CD4-positive, alpha-beta T cell treated with Interferon gamma for 1 hour (primary cell): ENCODE data around the gene TARBP1.

Source experiments
- DNase-seq: peaks from one replicate; pipeline ENCODE4 v3.0.0-alpha.2; 2020

Gene TARBP1

GRCh38 chr1:234484218-234484617 lies 5.2 kb upstream of the TARBP1 start:
- DNase-seq = no peak

GRCh38 chr1:234481771-234482170 lies 2.8 kb upstream of the TARBP1 start:
- DNase-seq = no peak

- DNase-seq = no peak
These were observed 887 bp upstream of the TARBP1 start for GRCh38 chr1:234479866-234480265.

GRCh38 chr1:234479310-234479559 lies 256 bp upstream of the TARBP1 start:
- no peak for DNase-seq

GRCh38 chr1:234478152-234478480 lies 863 bp downstream of the TARBP1 start:
- peak; percentile 73 for DNase-seq

- no peak for DNase-seq
These were observed 1.4 kb downstream of the TARBP1 start for GRCh38 chr1:234477386-234478151.

GRCh38 chr1:234476172-234476571 lies 2.8 kb downstream of the TARBP1 start:
- no peak for DNase-seq

- DNase-seq = no peak
These were observed 3.7 kb downstream of the TARBP1 start for GRCh38 chr1:234475167-234475793.

GRCh38 chr1:234474375-234474774 lies 4.6 kb downstream of the TARBP1 start:
- DNase-seq = no peak

- no peak for DNase-seq
These were observed 5.9 kb downstream of the TARBP1 start for GRCh38 chr1:234473118-234473517.

- no peak for DNase-seq
These were observed 9.6 kb downstream of the TARBP1 start for GRCh38 chr1:234469376-234469775.

- DNase-seq = no peak
These were observed 10.4 kb downstream of the TARBP1 start for GRCh38 chr1:234468580-234468979.

GRCh38 chr1:234467821-234468220 lies 11.2 kb downstream of the TARBP1 start:
- DNase-seq = no peak

GRCh38 chr1:234466945-234467344 lies 12.0 kb downstream of the TARBP1 start:
- DNase-seq = no peak

- DNase-seq = no peak
These were observed 15.2 kb downstream of the TARBP1 start for GRCh38 chr1:234463749-234464148.

GRCh38 chr1:234460652-234461051 lies 18.3 kb downstream of the TARBP1 start:
- no peak for DNase-seq

GRCh38 chr1:234458352-234459017 lies 20.5 kb downstream of the TARBP1 start:
- no peak for DNase-seq

GRCh38 chr1:234454926-234455325 lies 24.1 kb downstream of the TARBP1 start:
- DNase-seq = no peak

GRCh38 chr1:234452406-234452965 lies 26.5 kb downstream of the TARBP1 start:
- DNase-seq = no peak

- DNase-seq = no peak
These were observed 38.6 kb downstream of the TARBP1 start for GRCh38 chr1:234440348-234440747.

GRCh38 chr1:234438579-234438978 lies 40.4 kb downstream of the TARBP1 start:
- DNase-seq = no peak

GRCh38 chr1:234437423-234438171 lies 41.4 kb downstream of the TARBP1 start:
- DNase-seq = no peak

GRCh38 chr1:234435620-234436019 lies 43.4 kb downstream of the TARBP1 start:
- no peak for DNase-seq

GRCh38 chr1:234434706-234435105 lies 44.3 kb downstream of the TARBP1 start:
- no peak for DNase-seq
